Liver (tissue), 9 donors: ENCODE measurements around the gene C6orf89. TPM values are rescaled to one million over a fixed set of nuclear protein-coding genes. Genes with fewer than 3 reads are reported as not detected.
"Not testable (repeated sequence)": the region's sequence is repeated elsewhere in the genome, so short reads cannot be mapped to it uniquely, and the experiment has no call there.

Source experiments
- DNase-seq: peaks from one replicate; pipeline ENCODE4 v3.0.0-alpha.2; 2017; ENCODE audit warnings: low spot score
- H3K27ac ChIP-seq, 2 donors: one replicate each; pipeline ENCODE4 v1.7.0; 2013; ENCODE audit warnings: inconsistent platforms in 2 of 2, low read length in 2 of 2, control low read depth in 1 of 2, low read depth in 1 of 2, mild to moderate bottlenecking in 1 of 2
- H3K27me3 ChIP-seq, 4 donors: one replicate each; pipeline versions ENCODE4 v1.6.1 to v1.7.0; 2013; ENCODE audit warnings: low read length in 3 of 4, inconsistent platforms in 1 of 4, mild to moderate bottlenecking in 1 of 4, moderate library complexity in 1 of 4; ENCODE audit not compliant: control insufficient read depth in 4 of 4, insufficient read depth in 4 of 4
- H3K36me3 ChIP-seq, 4 donors: one replicate each; pipeline versions ENCODE4 v1.6.1 to v1.7.0; 2013; ENCODE audit warnings: low read length in 3 of 4, mild to moderate bottlenecking in 3 of 4, low read depth in 1 of 4, moderate library complexity in 1 of 4; ENCODE audit not compliant: control insufficient read depth in 4 of 4, insufficient read depth in 3 of 4
- H3K4me1 ChIP-seq, 4 donors: one replicate each; pipeline versions ENCODE4 v1.6.1 to v1.7.0; 2013; ENCODE audit warnings: low read length in 3 of 4, mild to moderate bottlenecking in 3 of 4, moderate library complexity in 1 of 4; ENCODE audit not compliant: control insufficient read depth in 4 of 4, insufficient read depth in 4 of 4
- H3K4me3 ChIP-seq, 3 donors: one replicate each; pipeline versions ENCODE4 v1.6.1 to v1.7.0; 2013; ENCODE audit warnings: low read length in 3 of 3, control low read depth in 1 of 3, low read depth in 1 of 3, mild to moderate bottlenecking in 1 of 3
- H3K9ac ChIP-seq, 2 donors: one replicate each; pipeline ENCODE4 v1.7.0; 2013; ENCODE audit warnings: low read length in 2 of 2, mild to moderate bottlenecking in 2 of 2, moderate library complexity in 2 of 2, control low read depth in 1 of 2, low read depth in 1 of 2
- H3K9me3 ChIP-seq, 4 donors: one replicate each; pipeline versions ENCODE4 v1.6.1 to v1.7.0; 2013; ENCODE audit warnings: low read length in 3 of 4; ENCODE audit not compliant: control insufficient read depth in 4 of 4
- CTCF ChIP-seq: fragments of 150-350 bp; IDR thresholded peaks from 2 replicates; pipeline ENCODE4 v1.5.1; 2017; ENCODE audit warnings: improper control_type of control experiment, low read depth, low read length; ENCODE audit not compliant: missing input control
- EGR1 ChIP-seq, 2 donors: IDR thresholded peaks; 2 replicates each; pipeline ENCODE4 v1.6.1; 2016 to 2018; ENCODE audit warnings: antibody characterized with exemption in 2 of 2, low read depth in 2 of 2
- FOXA1 ChIP-seq: IDR thresholded peaks from 2 replicates; pipeline ENCODE4 v1.6.1; 2016; ENCODE audit warnings: antibody characterized with exemption
- FOXA2 ChIP-seq: IDR thresholded peaks from 2 replicates; pipeline ENCODE4 v1.6.1; 2016; ENCODE audit warnings: antibody characterized with exemption
- GABPA ChIP-seq, 2 donors: IDR thresholded peaks in 1 of 2; conservative IDR thresholded peaks in 1 of 2; 2 replicates each; pipeline ENCODE4 v1.6.1; 2016; ENCODE audit warnings: antibody characterized with exemption in 2 of 2, mild to moderate bottlenecking in 1 of 2, moderate library complexity in 1 of 2
- HNF4A ChIP-seq, 2 donors: conservative IDR thresholded peaks; 2 replicates each; pipeline ENCODE4 v1.6.1; 2016; ENCODE audit warnings: antibody characterized with exemption in 2 of 2, mild to moderate bottlenecking in 2 of 2
- HNF4G ChIP-seq: IDR thresholded peaks from 2 replicates; pipeline ENCODE4 v1.6.1; 2016; ENCODE audit warnings: antibody characterized with exemption
- JUND ChIP-seq, 2 donors: IDR thresholded peaks; 2 replicates each; pipeline ENCODE4 v1.6.1; 2016; ENCODE audit warnings: antibody characterized with exemption in 2 of 2
- MAX ChIP-seq: IDR thresholded peaks from 2 replicates; pipeline ENCODE4 v1.6.1; 2016; ENCODE audit warnings: antibody characterized with exemption
- NR2F2 ChIP-seq: IDR thresholded peaks from 2 replicates; pipeline ENCODE4 v1.6.1; 2016; ENCODE audit warnings: antibody characterized with exemption
- RXRA ChIP-seq, 2 donors: IDR thresholded peaks; 2 replicates each; pipeline ENCODE4 v1.6.1; 2017 to 2018; ENCODE audit warnings: antibody characterized with exemption in 2 of 2, mild to moderate bottlenecking in 1 of 2
- SP1 ChIP-seq: IDR thresholded peaks from 2 replicates; pipeline ENCODE4 v1.6.1; 2018; ENCODE audit warnings: antibody characterized with exemption, mild to moderate bottlenecking
- TAF1 ChIP-seq: conservative IDR thresholded peaks from 2 replicates; pipeline ENCODE4 v1.6.1; 2016; ENCODE audit warnings: antibody characterized with exemption, mild to moderate bottlenecking
- YY1 ChIP-seq: IDR thresholded peaks from 2 replicates; pipeline ENCODE4 v1.6.1; 2016; ENCODE audit warnings: antibody characterized with exemption, mild to moderate bottlenecking
- ZBTB33 ChIP-seq: IDR thresholded peaks from 2 replicates; pipeline ENCODE4 v1.6.1; 2016; ENCODE audit warnings: antibody characterized with exemption
- WGBS: extraction: QIAGEN DNeasy Blood & Tissue Kit; methylation state at CpG from one replicate; pipeline ENCODE4 v1.1.7; 2013; 5-methylcytosine and 5-hydroxymethylcytosine counted together
- polyA plus RNA-seq, 2 donors: library from polyadenylated mRNA; stranded (reverse) in 1 of 2; unstranded in 1 of 2; fragments of 200-250 nt in 1 of 2; fragments of >200 nt in 1 of 2; fragmentation: Nextera tagmentation in 1 of 2; extraction: Ambion mirVana in 1 of 2; gene quantifications; one replicate each; pipeline versions ENCODE4 v1.2.1 to v1.2.3, GENCODE V29; 2013 to 2015
- total RNA-seq, 2 donors: library from RNA; depleted of rRNA; stranded (reverse); fragments of >200 nt; gene quantifications; one replicate each; pipeline ENCODE4 v1.2.3, GENCODE V29; 2014
- donor health status: healthy.
- donor health status: healthy.
- donor health status: healthy.
- donor health status: healthy.
- donor health status: healthy.

C6orf89 gene
- total and polyA plus RNA-seq, 4 donors = 14.0 to 27.2 (median 21.0) TPM

- no peak for DNase-seq
- 94% methylated on average over 6 of the region's 6 CpGs for WGBS
- H3K27me3 ChIP-seq = peaks cover 0 to 3% (median 0%) of the 10 kb centered on the region in 4 donors
Measured at GRCh38 chr6:36937896-36938295, 52.1 kb downstream of the C6orf89 start.

GRCh38 chr6:36938536-36938935 is 52.8 kb downstream of the C6orf89 start:
- Histone ChIP-seq H3K9ac (no peak overlapping the region), H3K9me3 (no peaks in the 10 kb centered on the region), H3K27me3 (peaks cover 0 to 3% (median 0%) of the 10 kb centered on the region in 4 donors), H3K36me3 (no peaks in the 10 kb centered on the region), H3K4me1 (no peaks in the 10 kb centered on the region), H3K4me3 (no peak overlapping the region), H3K27ac (no peak overlapping the region)
- no peak for TF ChIP-seq MAX
- no peak for TF ChIP-seq EGR1 (IDR thresholded peaks at IDR 0.05; ENCODE audit: low read depth in 2 of 2)
- TF ChIP-seq NR2F2 = no peak
- TF ChIP-seq HNF4A (conservative IDR thresholded peaks at IDR 0.05) = no peak
- TF ChIP-seq HNF4G = no peak
- no peak for TF ChIP-seq ZBTB33
- TF ChIP-seq FOXA2 = no peak
- no peak for TF ChIP-seq SP1
- no peak for TF ChIP-seq JUND (IDR thresholded peaks at IDR 0.05)
- no peak for TF ChIP-seq GABPA (IDR thresholded peaks at IDR 0.05 in 1 of 2, conservative IDR thresholded peaks at IDR 0.05 in 1 of 2)
- no peak for TF ChIP-seq RXRA (IDR thresholded peaks at IDR 0.05)
- no peak for TF ChIP-seq FOXA1
- no peak for TF ChIP-seq YY1
- no peak for TF ChIP-seq CTCF
- no peak for TF ChIP-seq TAF1
- DNase-seq = no peak
- 95% methylated on average over 4 of the region's 4 CpGs for WGBS

More at GRCh38 chr6:36937896-36938295, 52.1 kb downstream of the C6orf89 start:
- Histone ChIP-seq H3K4me3 (no peak overlapping the region), H3K27ac (no peak overlapping the region), H3K9me3 (no peaks in the 10 kb centered on the region), H3K9ac (no peak overlapping the region), H3K4me1 (no peaks in the 10 kb centered on the region), H3K36me3 (no peaks in the 10 kb centered on the region)
- TF ChIP-seq MAX (no peak), HNF4G (no peak), CTCF (no peak)

- WGBS = 95% methylated on average over 5 of the region's 5 CpGs
- H3K27me3 ChIP-seq, H3K4me3 ChIP-seq, H3K9me3 ChIP-seq, DNase-seq, H3K4me1 ChIP-seq, H3K27ac ChIP-seq, H3K36me3 ChIP-seq, H3K9ac ChIP-seq: not testable (repeated sequence)
Measured at GRCh38 chr6:36939005-36939404, 53.3 kb downstream of the C6orf89 start.
